CD4-positive, alpha-beta memory T cell (primary cell): Measurements from ENCODE around the gene ATP8A2. TPM values are rescaled to one million over a fixed set of nuclear protein-coding genes. Genes with fewer than 3 reads are reported as not detected.
A peak's percentile ranks its signal among the peaks of the same experiment; 100 is the strongest.

ENCODE experiments used
- CTCF ChIA-PET: fragments of 350-600 bp; sonication (Branson Sonifier 250); formaldehyde crosslinking; loops from one replicate; lab custom pipeline; 2021; ENCODE audit warnings: inconsistent platforms; ENCODE audit not compliant: partially characterized antibody; lab: Charles Lee
- POLR2A ChIA-PET: fragments of 350-600 bp; sonication (Branson Sonifier 250); formaldehyde crosslinking; loops from one replicate; lab custom pipeline; 2021; ENCODE audit not compliant: partially characterized antibody; lab: Charles Lee
- DNase-seq, 5 donors: peaks; one replicate each; pipeline versions ENCODE4 v3.0.0 to v3.0.0-alpha.2; 2020 to 2022; ENCODE audit warnings: mixed read lengths in 1 of 5
- H3K27ac ChIP-seq: one replicate; pipeline ENCODE4 v1.7.0; 2013; ENCODE audit warnings: low read depth, low read length
- H3K27me3 ChIP-seq: 2 replicates; pipeline ENCODE4 v1.7.0; 2013; ENCODE audit warnings: mild to moderate bottlenecking, low read length, moderate library complexity; ENCODE audit not compliant: insufficient read depth
- H3K36me3 ChIP-seq: 2 replicates; pipeline ENCODE4 v1.7.0; 2013; ENCODE audit warnings: mild to moderate bottlenecking, low read length, moderate library complexity; ENCODE audit not compliant: insufficient read depth
- H3K4me1 ChIP-seq: 2 replicates; pipeline ENCODE4 v1.7.0; 2013; ENCODE audit warnings: mild to moderate bottlenecking, low read length, moderate library complexity; ENCODE audit not compliant: insufficient read depth
- H3K4me3 ChIP-seq, 2 donors: one replicate each; pipeline ENCODE4 v1.7.0; 2013; ENCODE audit warnings: low read length in 2 of 2, mild to moderate bottlenecking in 1 of 2
- H3K9me3 ChIP-seq, 2 donors: one replicate each; pipeline ENCODE4 v1.7.0; 2013; ENCODE audit warnings: low read length in 2 of 2, control low read depth in 1 of 2; ENCODE audit not compliant: control insufficient read depth in 1 of 2
- H3K27ac Mint-ChIP-seq, 7 donors: one replicate each; pipeline ENCODE4 v1.8.0; 2020 to 2021; ENCODE audit warnings: mixed read lengths in 7 of 7, mild to moderate bottlenecking in 6 of 7, inconsistent platforms in 3 of 7, moderate library complexity in 3 of 7
- H3K27me3 Mint-ChIP-seq, 2 donors: one replicate each; pipeline ENCODE4 v1.8.0; 2020 to 2021; ENCODE audit warnings: mixed read lengths in 2 of 2
- H3K36me3 Mint-ChIP-seq, 2 donors: one replicate each; pipeline ENCODE4 v1.8.0; 2020 to 2021; ENCODE audit warnings: mixed read lengths in 2 of 2, inconsistent platforms in 1 of 2, mild to moderate bottlenecking in 1 of 2
- H3K4me1 Mint-ChIP-seq, 4 donors: one replicate each; pipeline ENCODE4 v1.8.0; 2020 to 2021; ENCODE audit warnings: mixed read lengths in 4 of 4, mild to moderate bottlenecking in 1 of 4
- H3K4me3 Mint-ChIP-seq, 8 donors: one replicate each; pipeline ENCODE4 v1.8.0; 2020 to 2021; ENCODE audit warnings: mixed read lengths in 8 of 8, mild to moderate bottlenecking in 7 of 8, moderate library complexity in 6 of 8, inconsistent platforms in 3 of 8
- H3K9me3 Mint-ChIP-seq, 8 donors: one replicate each; pipeline ENCODE4 v1.8.0; 2020 to 2021; ENCODE audit warnings: mixed read lengths in 8 of 8, mild to moderate bottlenecking in 5 of 8, inconsistent platforms in 3 of 8, moderate library complexity in 1 of 8
- intact Hi-C: fragments of 100-400 bp; cut with micrococcal nuclease; formaldehyde crosslinking; loops from one replicate; pipeline ENCODE4 v1.15.1; 2023
- polyA plus RNA-seq, 2 donors: library from polyadenylated mRNA; unstranded; fragments of 300-500 nt; fragmentation: Illumina TruSeq; gene quantifications; one replicate each; pipeline ENCODE4 v1.2.3, GENCODE V29; 2021
- total RNA-seq, 2 experiments: library from RNA; stranded (reverse); gene quantifications; one replicate each; pipeline ENCODE4 v1.2.3, GENCODE V29; 2021

Gene ATP8A2
- total and polyA plus RNA-seq, 4 experiments from 2014 or later = 0.36 to 0.93 (median 0.67) TPM

DNA sequence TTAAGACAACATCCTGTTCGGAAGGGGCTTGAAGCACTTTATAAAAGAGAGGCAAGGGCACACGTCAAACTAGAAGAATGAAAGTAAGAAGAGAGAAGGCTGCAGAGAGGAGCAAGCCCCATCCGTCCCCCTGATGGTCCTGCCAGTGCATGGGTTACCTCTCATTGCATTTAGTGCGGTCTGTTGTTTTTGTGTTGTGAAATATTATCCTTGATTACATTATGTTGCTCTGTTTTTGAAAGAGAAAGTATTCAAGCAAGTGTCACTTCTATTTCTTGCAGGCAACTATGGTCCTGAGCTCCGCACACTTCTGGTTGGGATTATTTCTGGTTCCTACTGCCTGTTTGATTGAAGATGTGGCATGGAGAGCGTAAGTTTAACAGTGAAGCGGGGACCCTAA is 589.5 kb downstream of the ATP8A2 start:
- ChIA-PET POLR2A (interaction anchor here (3.4 kb wide), 1 partner anchor 10 kb away, joined by 19 read pairs; no protein-coding TSS in a partner anchor), CTCF (interaction anchor here (1.1 kb wide), 1 partner anchor 14 kb away, joined by 4 read pairs; no protein-coding TSS in a partner anchor)
- Histone ChIP-seq H3K36me3 (no peaks in the 10 kb centered on the region), H3K27me3 (no peaks in the 10 kb centered on the region), H3K27ac (no peak overlapping the region), H3K4me3 (no peak overlapping the region), H3K9me3 (no peaks in the 10 kb centered on the region), H3K4me1 (peaks cover 16% of the 10 kb centered on the region)
- Mint-ChIP-seq H3K4me3 (no peak overlapping the region), H3K27ac (peak overlapping the region in 1 of 7 donors; percentile 39), H3K27me3 (no peaks in the 10 kb centered on the region), H3K36me3 (peaks cover 0 to 1% of the 10 kb centered on the region in 2 donors), H3K4me1 (peaks cover 16 to 38% (median 22%) of the 10 kb centered on the region in 4 donors), H3K9me3 (peaks cover 0 to 12% (median 2%) of the 10 kb centered on the region in 8 donors)
- intact Hi-C loops = no loop called here
- no peak for DNase-seq

DNA sequence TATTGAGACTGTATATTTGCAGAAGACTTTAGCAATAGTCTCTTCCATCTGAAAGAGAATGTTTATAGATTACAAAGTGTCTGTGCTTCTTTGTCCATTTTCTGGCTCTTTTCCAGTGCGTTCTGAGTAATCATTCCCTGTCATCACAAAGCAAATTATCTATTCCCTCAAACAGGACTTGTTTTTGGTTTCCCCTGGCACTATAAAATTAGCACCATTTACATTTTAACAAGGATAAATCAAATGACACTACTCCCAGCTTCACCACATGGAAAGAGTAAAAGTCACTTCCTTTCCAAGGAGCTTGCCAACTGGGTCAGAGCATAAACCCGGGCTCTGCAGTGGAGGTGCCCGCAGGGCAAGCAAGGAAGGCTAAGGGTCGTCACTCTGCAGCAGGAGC is 591.9 kb downstream of the ATP8A2 start:
- H3K27ac ChIP-seq = no peak overlapping the region
- H3K36me3 ChIP-seq = no peaks in the 10 kb centered on the region
- H3K9me3 ChIP-seq = no peaks in the 10 kb centered on the region
- peaks cover 0 to 1% of the 10 kb centered on the region in 2 donors for H3K36me3 Mint-ChIP-seq
- no peak overlapping the region for H3K27ac Mint-ChIP-seq
- intact Hi-C loops = no loop called here
- DNase-seq = no peak
- peaks cover 13 to 27% (median 20%) of the 10 kb centered on the region in 4 donors for H3K4me1 Mint-ChIP-seq
- peaks cover 15% of the 10 kb centered on the region for H3K4me1 ChIP-seq
- H3K4me3 ChIP-seq = no peak overlapping the region
- ChIA-PET CTCF (no interaction called here), POLR2A (interaction anchor here (0.7 kb wide), 1 partner anchor 8 kb away, joined by 3 read pairs; no protein-coding TSS in a partner anchor)
- peaks cover 0 to 2% (median 0%) of the 10 kb centered on the region in 8 donors for H3K9me3 Mint-ChIP-seq
- H3K27me3 Mint-ChIP-seq = no peaks in the 10 kb centered on the region
- no peaks in the 10 kb centered on the region for H3K27me3 ChIP-seq
- H3K4me3 Mint-ChIP-seq = no peak overlapping the region

DNA sequence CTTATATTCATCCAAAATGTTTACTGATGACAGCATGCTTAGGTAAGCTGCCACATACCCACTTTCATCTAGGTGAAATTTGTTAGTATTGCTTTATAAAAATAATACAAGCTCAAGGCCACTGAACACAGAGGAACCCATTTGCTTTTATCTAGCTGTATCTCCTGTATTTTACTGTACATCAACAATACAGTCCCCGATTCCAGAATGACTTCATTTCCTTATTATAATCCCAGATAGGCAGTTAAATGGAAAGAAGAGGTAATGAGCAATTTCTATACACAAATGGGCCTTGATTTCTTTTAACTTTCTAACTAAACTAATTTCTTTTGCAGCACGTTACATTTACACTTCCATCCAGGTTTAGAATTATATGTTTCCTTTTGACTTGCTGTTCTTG is 593.8 kb downstream of the ATP8A2 start:
- no peaks in the 10 kb centered on the region for H3K27me3 ChIP-seq
- POLR2A ChIA-PET = no interaction called here
- H3K27ac Mint-ChIP-seq = no peak overlapping the region
- no peaks in the 10 kb centered on the region for H3K9me3 ChIP-seq
- CTCF ChIA-PET = no interaction called here
- no peak overlapping the region for H3K27ac ChIP-seq
- H3K4me1 Mint-ChIP-seq = peaks cover 6 to 19% (median 12%) of the 10 kb centered on the region in 4 donors
- H3K4me1 ChIP-seq = peaks cover 4% of the 10 kb centered on the region
- no peak for DNase-seq
- H3K9me3 Mint-ChIP-seq = peaks cover 0 to 2% (median 0%) of the 10 kb centered on the region in 8 donors
- no peak overlapping the region for H3K4me3 Mint-ChIP-seq
- H3K36me3 Mint-ChIP-seq = no peaks in the 10 kb centered on the region
- H3K4me3 ChIP-seq = no peak overlapping the region
- intact Hi-C loops = no loop called here
- no peaks in the 10 kb centered on the region for H3K27me3 Mint-ChIP-seq
- no peaks in the 10 kb centered on the region for H3K36me3 ChIP-seq

DNA sequence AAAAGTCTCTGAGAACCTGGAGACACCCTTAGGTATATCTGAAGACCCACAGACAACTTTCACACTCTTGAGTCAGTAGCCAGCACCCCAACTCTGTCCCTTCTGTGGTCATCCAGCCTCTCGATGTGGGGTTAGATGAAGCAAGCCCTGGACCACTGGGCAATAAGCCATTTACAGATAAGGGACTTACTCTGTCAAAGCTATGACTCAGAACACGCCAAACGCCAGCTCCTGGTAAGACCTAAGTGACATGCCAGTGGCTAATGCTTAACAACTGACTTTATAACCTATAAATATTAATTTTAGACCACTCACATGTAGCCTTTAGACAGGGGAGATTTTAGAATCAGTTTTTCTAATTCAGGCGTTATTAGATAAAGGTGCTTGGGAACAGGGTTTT is 594.3 kb downstream of the ATP8A2 start:
- peaks cover 9 to 19% (median 12%) of the 10 kb centered on the region in 4 donors for H3K4me1 Mint-ChIP-seq
- H3K9me3 Mint-ChIP-seq = no peaks in the 10 kb centered on the region
- Histone ChIP-seq H3K9me3 (no peaks in the 10 kb centered on the region), H3K4me3 (no peak overlapping the region), H3K27ac (no peak overlapping the region), H3K4me1 (peaks cover 9% of the 10 kb centered on the region), H3K27me3 (no peaks in the 10 kb centered on the region), H3K36me3 (no peaks in the 10 kb centered on the region)
- ChIA-PET POLR2A (no interaction called here), CTCF (no interaction called here)
- no peak for DNase-seq
- no peak overlapping the region for H3K27ac Mint-ChIP-seq
- no peaks in the 10 kb centered on the region for H3K27me3 Mint-ChIP-seq
- H3K36me3 Mint-ChIP-seq = no peaks in the 10 kb centered on the region
- no peak overlapping the region for H3K4me3 Mint-ChIP-seq
- intact Hi-C loops = no loop called here

DNA sequence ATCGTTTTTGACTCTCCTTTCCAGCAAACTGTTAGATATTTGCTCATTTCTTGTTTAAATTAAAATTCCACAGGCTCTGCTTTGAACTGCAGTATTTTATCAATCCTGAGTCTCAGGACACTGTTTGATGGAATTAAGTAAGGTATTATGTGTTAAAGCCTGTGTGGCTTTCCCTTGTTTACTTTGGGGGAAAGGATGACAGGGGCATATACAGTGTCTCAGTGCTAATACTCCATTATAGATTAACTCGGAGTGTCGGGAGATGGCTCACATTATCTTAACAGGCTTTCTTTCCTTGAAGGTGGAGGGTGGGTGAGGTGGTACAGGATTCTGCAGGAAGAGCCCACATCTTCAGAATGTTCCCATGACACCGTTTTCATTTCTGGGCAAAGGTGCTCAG is 595.4 kb downstream of the ATP8A2 start:
- Histone ChIP-seq H3K9me3 (no peaks in the 10 kb centered on the region), H3K27me3 (no peaks in the 10 kb centered on the region), H3K36me3 (no peaks in the 10 kb centered on the region), H3K4me1 (peaks cover 19% of the 10 kb centered on the region), H3K27ac (no peak overlapping the region), H3K4me3 (no peak overlapping the region)
- intact Hi-C loops = no loop called here
- DNase-seq = no peak
- peak overlapping the region in 1 of 7 donors; percentile 16 for H3K27ac Mint-ChIP-seq
- CTCF ChIA-PET = no interaction called here
- H3K27me3 Mint-ChIP-seq = no peaks in the 10 kb centered on the region
- H3K4me3 Mint-ChIP-seq = no peak overlapping the region
- POLR2A ChIA-PET = no interaction called here
- H3K9me3 Mint-ChIP-seq = no peaks in the 10 kb centered on the region
- H3K4me1 Mint-ChIP-seq = peaks cover 17 to 29% (median 20%) of the 10 kb centered on the region in 4 donors
- no peaks in the 10 kb centered on the region for H3K36me3 Mint-ChIP-seq

DNA sequence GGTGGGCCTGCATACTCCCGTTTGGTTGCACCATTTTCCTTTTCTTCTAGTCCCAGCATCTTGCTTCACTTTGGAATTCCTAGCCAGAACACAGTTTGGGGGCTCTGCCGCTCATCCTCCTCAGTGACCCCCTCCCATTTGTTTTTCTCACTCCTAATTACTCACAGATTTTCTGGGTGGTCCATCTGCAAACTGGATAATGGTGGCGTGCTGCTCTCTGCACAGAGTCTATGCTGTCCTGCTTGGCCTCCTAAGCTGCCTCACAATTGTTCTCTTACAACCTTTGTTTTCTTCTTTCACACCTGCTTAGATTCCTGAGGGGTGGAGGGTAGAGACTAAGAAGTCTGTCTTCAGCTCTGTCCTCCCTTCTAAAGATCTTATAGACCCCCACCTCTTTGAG is 599.3 kb downstream of the ATP8A2 start:
- Mint-ChIP-seq H3K27me3 (no peaks in the 10 kb centered on the region), H3K4me1 (peaks cover 43 to 61% (median 49%) of the 10 kb centered on the region in 4 donors), H3K36me3 (no peaks in the 10 kb centered on the region), H3K9me3 (peaks cover 0 to 3% (median 0%) of the 10 kb centered on the region in 8 donors), H3K27ac (peak overlapping the region; percentile 61 to 97 (median 85)), H3K4me3 (peak overlapping the region in 7 of 8 donors; percentile 12 to 79 (median 49))
- Histone ChIP-seq H3K27ac (peak overlapping the region; percentile 14), H3K27me3 (no peaks in the 10 kb centered on the region), H3K9me3 (no peaks in the 10 kb centered on the region), H3K4me3 (no peak overlapping the region), H3K36me3 (no peaks in the 10 kb centered on the region), H3K4me1 (peaks cover 50% of the 10 kb centered on the region)
- CTCF ChIA-PET = interaction anchor here (0.9 to 1.4 kb wide), 3 partner anchors 21 to 69 kb away, joined by 3 to 5 read pairs (median 3); no protein-coding TSS in a partner anchor
- POLR2A ChIA-PET = interaction anchor here (0.6 to 2.2 kb wide), 14 partner anchors 8 to 1452 kb away, joined by 3 to 19 read pairs (median 3); no protein-coding TSS in a partner anchor
- no peak for DNase-seq
- intact Hi-C loops = loop anchor here (1.0 to 5.0 kb wide), 4 partner anchors 70 to 139 kb away; no protein-coding TSS in a partner anchor

DNA sequence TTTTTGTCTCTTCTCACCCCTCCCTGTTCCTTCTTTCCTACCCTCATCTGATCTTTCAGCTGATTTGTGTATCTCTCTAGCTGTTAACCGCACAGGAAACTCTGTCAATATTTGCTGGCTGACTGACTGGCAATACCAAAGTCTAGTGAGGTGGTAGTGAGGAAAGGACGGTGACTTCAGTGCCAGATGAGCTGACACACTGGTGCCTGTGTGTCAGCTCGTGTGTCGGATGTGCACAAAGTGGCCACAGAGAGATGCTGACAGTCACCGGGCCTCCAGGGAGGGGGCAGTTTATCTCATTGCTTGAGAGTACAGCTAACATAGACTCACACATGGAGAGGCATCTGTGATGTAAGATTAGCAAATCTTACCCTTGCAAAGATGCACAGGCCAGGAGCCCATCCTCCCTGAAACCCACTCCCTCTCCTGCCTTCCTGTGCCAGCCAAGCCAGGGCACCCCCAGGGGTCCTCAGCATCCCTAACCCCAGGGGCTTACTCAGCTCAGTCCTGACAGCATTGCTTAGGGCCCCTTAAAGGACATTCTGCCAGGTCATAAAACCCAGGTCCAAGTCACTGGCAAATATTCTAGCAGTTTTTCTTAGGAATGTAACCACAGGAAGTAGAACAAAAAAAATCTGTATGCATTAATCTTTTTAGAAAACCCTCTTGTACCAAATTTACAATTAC is 599.8 kb downstream of the ATP8A2 start:
- Mint-ChIP-seq H3K4me3 (peak overlapping the region; percentile 12 to 79 (median 48)), H3K27ac (peak overlapping the region; percentile 61 to 97 (median 85)), H3K9me3 (peaks cover 0 to 3% (median 0%) of the 10 kb centered on the region in 8 donors), H3K4me1 (peaks cover 43 to 66% (median 53%) of the 10 kb centered on the region in 4 donors), H3K27me3 (no peaks in the 10 kb centered on the region), H3K36me3 (no peaks in the 10 kb centered on the region)
- Histone ChIP-seq H3K36me3 (no peaks in the 10 kb centered on the region), H3K4me1 (peaks cover 50% of the 10 kb centered on the region), H3K27me3 (no peaks in the 10 kb centered on the region), H3K27ac (peak overlapping the region; percentile 14), H3K4me3 (no peak overlapping the region), H3K9me3 (no peaks in the 10 kb centered on the region)
- intact Hi-C loops = loop anchor here (1.0 to 5.0 kb wide), 5 partner anchors 41 to 139 kb away; no protein-coding TSS in a partner anchor
- ChIA-PET CTCF (interaction anchor here (0.9 to 1.4 kb wide), 3 partner anchors 21 to 70 kb away, joined by 3 to 5 read pairs (median 3); no protein-coding TSS in a partner anchor), POLR2A (interaction anchor here (0.6 to 2.2 kb wide), 13 partner anchors 8 to 97 kb away, joined by 3 to 19 read pairs (median 3); no protein-coding TSS in a partner anchor)
- peak; percentile 39 to 81 (median 50) for DNase-seq
